OCI-M2 (cell line): ENCODE measurements around the gene TMEM150B.
"Not testable (repeated sequence)": the region's sequence is repeated elsewhere in the genome, so short reads cannot be mapped to it uniquely, and the experiment has no call there.

Experiments used
- DNase-seq: peaks from one replicate; lab custom pipeline; 2025; ENCODE audit not compliant: unreplicated experiment; lab: John Stamatoyannopoulos, UW

Gene TMEM150B

DNA sequence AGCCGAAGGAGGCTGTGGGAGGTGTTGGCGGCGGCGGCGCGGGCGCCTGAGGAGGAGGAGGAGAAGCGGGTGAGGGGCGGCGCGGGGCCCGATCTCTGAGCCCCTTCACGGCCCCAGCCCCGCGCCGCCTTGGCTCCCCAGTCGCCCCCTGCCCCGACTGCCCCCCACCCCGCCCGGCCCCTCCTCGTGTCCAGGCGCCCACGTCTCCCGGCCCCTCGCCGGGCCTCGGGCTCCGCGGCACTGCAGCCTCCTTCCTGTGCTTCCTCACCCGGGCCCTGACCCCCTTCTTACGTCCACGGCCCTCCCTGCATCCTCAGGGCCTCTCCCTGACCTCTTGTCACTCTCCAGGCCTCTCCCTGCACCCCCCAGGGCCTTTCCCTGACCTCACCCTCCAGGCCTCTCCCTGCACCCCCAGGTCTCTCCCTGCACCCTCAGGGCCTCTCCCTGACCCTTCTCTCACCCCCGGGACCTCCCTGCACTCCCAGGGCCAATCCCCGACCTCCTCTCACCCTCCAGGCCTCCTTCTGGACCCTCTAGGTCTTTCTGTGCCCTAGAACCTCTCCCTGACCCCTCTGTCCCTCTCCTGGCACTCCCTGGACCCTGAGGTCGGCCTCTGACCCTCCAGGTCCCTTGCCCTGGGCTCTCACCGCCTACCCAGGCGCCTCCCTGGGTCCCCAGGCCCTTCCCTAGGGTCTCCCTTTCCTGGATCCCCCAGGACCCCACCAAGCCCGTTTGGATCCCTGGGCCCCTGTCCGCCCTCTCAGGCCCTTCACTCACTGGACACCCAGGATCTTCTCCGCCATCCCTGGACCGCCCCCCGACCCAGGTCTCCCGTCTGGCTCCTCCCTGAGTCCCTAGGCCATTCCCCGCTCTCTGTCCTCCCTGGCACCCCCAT, 15.0 kb upstream of the TMEM150B start:
- DNase-seq, result no peak

DNA sequence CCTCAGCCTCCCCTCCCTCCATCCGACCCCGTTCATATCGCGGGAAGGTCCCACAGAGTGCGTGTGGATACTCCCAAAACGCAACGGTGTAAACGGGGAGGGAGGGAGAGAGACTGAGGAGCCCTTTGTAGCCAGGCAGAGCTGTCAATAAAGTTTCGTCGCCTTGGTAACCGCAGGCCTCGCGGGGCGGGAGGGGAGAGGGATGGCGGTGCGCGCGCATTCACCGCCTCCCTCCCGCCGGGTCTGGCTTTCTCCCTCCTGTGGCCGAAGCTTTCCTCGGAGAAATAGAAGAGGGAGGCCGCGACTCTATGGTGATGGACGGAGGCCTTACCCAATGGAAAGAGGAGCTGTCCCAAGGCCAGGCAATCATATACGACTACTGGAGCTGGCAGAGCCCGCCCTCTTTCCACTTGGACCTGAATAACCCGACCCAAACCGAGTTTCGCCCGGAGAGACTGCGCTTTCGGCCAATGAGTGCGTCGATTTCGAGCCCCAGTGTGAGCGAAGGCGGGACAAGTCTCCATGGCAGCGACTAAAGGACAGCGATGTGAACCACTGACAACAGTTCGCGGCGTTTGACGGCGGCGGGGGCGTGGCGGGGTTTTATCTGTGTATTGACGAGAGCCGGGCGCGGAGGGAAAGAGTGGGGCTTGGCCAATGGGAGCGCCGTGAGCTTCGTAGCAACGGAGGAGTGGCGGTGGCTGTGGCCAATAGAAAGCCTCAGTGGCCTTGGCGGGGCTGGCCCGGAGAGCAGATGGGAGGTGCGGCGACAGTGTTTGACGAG, 14.2 kb upstream of the TMEM150B start, which contains the start of gene KMT5C:
Gene KMT5C, plus strand, starts transcription at position 772 of the 784 bp plus-strand sequence. CDS start 2,061 bp downstream, outside the sequence.
- peak; percentile 99 for DNase-seq

DNA sequence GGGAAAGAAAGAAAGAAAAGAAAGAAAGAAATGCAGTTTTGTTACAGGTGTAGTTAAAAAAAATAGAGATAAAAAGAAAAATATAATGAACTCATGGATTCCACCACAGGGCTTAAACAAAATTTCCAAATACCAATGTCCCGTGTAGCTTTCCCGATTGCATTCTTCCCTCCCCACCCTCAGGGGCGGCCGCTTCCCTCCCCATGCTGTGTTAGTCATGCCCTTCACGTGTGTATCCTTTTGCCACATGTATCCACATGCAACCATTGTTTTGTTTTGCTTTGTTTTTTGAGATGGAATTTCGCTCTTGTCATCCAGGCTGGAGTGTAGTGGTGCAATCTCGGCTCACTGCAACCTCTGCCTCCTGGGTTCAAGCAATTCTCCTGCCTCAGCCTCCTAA, 11.0 kb upstream of the TMEM150B start:
- no peak for DNase-seq

DNA sequence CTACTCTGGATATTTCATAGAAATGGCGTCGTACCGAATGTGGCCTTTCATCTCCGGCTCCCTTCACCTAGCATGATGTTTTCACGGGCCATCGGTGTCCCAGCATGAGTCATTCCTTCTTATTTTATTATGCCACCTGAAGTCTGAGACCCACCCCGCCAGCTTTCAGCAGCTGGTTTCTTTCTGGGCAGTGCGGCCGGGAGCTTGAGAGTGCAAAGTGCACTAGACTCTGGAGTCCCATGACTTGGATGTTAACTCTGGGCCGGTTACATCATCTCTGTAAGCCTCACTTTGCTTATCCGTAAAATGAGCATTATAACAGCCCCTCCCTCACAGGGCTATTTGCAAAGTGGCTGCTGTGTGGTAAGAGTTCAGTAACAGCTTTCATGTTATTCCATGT, 8.7 kb upstream of the TMEM150B start:
- DNase-seq, result no peak

DNA sequence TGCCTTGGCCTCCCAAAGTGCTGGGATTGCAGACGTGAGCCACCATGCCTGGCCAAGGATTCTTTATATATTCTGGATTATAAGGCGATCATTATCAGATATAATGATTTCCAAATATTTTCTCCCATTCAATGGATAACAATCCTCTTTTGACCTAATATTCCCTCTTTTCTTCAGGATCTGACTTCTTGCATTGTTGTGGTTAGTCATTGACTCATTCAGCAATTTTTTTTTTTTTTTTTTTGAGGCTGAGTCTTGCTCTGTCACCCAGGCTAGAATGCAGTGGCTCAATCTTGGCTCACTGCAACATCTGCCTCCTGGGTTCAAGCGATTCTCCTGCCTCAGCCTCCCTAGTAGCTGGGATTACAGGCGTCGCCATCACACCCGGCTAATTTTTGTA, 4.7 kb upstream of the TMEM150B start:
- DNase-seq, result not testable (repeated sequence)

DNA sequence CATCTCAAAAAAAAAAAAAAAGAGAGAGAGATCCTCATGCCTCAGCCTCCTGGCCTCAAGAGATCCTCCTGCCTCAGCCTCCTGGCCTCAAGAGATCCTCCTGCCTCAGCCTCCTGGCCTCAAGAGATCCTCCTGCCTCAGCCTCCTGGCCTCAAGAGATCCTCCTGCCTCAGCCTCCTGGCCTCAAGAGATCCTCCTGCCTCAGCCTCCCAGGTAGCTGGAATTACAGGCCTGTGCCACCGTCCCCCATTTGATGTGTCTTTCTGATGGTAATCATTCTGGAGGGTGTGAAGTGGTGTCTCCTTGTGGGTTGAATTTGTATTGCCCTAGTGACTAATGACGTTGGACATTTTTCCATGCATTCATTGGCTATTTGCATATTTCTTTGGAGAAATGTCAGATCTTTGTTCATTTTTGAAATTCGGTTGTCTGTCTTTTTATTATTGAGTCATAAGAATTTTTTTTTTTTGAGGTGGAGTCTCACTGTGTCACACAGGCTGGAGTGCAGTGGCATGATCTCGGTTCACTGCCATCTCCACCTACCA, 3.7 kb upstream of the TMEM150B start:
- not testable (repeated sequence) for DNase-seq

DNA sequence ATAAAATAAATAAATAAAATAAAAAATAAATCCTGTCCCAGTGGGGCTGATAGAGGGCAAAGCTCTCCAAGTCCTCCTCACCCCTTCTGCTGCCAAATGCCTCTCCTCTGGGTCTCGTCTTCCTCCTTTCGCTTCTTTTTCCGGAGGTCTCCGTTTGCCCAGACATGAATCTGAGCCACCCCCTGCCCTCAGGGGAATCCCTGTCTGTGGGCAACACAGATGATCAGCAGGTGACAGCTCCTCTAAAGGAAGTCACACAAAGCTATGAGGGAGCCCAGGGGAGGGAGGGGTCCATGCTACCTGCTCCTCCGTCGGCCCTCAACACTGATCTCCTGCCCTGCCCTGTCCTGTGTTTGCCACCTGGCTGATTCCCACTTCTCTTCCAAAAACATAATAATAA, 479 bp downstream of the TMEM150B start:
- DNase-seq, result no peak

DNA sequence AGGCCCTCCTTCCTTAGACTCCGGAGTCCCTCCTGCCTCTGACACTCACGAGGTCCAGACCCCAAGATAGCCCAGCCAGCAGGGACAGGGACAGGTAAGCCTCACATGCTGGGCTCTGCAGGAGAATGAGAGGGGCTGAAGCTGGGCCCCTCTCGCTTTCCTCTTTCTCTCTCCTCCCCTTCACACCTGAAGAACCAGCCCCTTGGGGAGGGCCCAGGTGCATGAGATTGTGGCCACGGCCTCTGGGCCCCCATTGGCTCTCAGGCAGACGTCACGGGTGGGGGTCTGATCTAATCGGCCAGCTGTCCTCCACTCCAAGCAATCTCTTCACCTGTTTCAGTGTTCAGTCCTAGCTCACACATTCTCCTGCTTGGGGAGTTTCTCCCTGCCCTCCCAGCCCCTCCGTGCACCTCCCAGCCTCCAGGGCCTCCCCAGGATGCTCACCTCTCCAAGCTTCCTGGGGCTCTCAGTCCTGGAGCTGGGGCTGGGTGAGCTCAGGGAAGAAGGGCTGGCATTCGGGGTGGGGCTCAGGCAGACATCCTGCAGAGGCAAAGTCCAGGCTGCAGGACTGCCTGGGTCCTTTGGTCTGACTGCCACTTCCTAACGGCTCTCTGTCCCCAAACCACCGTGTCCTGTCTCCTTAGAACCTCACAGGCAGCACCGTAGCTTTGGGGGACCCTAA, 2.8 kb downstream of the TMEM150B start:
- DNase-seq, result no peak

DNA sequence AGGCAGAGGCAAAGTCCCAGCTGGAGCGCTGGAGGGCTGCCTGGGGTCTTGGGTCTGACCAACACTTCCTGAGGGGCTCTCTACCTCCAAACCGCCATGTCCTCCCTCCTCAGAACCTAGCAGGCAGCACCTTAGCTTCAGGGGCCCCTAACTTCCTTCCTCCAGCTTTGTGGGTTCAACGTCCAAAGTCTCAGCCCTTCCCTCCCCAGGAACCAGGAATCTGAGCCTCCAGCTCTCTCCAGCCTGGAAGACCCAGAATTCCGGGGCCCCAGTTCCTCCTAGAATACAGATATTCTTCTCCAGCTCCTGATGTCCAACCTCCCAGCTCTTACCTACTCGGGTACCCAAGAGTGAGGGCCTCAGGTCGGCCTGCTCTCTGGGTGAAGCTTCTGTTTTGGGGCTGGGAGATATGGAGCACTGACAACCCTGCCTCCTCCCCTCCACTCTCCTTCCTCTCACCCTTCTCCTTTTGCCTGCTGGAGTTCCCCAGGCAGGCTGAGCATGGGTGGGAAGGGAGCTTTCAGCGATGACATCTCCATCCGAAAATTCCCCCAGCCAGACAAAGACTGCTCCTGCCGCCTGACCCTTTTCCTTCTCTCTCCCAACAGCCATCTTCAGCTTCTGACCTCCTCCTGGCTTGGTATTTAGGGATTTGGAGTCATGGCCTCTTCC, 3.5 kb downstream of the TMEM150B start:
- DNase-seq, result no peak

DNA sequence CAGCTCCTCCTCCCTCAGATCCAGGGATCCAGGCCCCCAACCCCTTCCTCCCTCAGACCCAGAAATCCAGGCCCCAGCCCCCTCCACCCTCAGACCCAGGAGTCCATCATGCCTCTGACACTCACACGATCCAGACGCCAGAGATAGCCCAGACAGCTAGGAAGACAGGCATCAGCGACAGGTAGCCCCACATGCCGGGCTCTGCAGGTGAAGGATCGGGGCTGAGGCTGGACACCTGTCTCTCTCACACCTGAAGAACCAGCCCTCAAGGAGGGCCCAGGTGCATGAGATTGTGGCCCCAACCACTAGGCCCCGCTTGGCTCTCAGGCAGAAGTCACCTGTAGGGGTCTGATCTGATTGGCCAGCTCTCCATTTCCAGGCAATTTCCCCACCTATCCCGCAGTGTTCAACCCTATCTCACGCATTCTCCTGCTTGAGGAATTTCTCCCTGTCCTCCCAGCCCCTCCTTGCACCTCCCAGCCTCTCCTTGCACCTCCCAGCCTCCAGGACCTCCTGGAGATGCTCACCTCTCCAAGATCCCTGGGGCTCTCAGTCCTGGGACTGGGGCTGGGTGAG, 4.2 kb downstream of the TMEM150B start:
- no peak for DNase-seq

DNA sequence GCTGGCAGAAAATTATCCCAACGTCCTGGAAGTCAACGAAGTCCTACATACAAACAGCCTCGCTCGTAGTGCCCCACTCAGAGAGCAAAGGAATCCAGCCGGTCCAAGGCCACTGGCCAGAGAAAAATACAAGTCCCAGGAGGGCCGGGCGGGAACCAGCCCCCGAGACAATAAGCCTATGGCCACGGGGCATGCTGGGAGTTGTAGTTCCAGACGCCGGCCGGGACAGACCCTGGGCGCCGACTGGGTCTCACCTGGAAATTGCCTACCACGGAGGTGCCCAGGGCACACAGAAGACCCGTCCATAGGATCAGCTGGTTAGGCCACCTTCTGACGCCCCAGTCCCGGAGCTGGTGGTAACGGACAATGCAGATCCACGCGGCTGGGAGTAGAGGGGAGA, 5.4 kb downstream of the TMEM150B start:
- no peak for DNase-seq

DNA sequence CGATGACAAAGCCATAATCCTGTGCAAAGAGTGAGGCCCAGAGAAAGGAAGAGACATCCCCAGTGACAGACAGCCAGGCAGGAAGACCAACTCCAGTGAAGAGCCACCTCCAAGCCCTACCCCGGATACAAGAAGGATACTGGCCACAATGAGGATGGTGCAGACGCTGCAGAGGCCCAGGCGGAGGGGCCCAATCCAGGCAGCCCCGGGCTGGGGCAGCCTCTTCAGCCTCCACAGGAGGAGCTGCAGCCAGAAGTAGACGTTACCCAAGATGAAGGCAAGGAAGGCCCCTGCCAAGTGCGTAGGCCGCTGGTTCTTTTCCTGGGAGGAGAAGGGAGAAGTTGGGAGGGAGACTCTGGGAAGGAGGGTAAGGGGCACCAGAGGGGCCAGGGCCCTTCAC, 8.5 kb downstream of the TMEM150B start:
- DNase-seq, result no peak

DNA sequence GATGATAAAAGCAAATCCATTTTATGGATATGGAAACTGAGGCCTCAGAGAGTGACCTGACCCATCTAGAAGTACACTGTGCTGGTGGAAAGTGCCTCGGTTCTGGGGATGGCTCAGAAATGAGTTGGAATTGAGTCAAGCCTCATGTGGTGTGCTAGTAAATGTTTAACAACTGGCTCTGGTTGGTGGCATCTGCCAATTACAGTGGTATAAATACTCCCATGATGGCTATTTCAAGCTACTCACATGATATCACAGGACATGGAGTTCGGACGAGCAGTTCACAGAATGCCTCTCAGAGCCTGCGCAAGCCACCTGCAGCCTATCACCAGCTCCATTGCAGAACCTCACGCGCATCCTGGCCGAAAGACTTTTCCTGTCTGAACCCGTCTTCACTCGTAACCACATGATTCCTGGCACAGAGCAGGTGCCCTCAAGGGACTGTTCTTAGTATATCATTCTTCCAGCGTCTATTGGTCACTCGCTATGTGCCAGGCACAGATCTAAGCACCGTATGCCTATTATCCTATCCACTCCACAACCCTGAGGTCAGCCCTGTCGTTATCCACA, 9.1 kb downstream of the TMEM150B start:
- no peak for DNase-seq

DNA sequence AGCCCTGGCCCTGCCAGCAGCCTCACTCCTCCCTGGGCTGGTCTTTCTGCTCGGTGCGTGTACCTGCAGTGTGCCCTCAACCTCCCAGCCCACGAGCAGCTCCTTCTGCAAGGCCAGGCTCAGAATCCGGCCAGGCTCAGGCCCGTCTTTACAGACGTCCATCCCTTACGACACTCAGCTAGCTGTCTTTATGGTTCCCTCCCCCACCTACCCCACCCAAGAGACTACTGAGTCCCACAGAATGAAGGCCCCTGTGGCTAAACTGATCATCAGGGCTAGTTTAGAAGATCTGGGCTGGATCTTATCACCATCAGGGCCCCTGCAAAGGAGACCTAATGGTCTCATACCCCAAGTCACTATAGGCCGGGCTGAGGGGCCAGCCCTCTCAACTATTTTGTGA, 10.7 kb downstream of the TMEM150B start:
- no peak for DNase-seq

DNA sequence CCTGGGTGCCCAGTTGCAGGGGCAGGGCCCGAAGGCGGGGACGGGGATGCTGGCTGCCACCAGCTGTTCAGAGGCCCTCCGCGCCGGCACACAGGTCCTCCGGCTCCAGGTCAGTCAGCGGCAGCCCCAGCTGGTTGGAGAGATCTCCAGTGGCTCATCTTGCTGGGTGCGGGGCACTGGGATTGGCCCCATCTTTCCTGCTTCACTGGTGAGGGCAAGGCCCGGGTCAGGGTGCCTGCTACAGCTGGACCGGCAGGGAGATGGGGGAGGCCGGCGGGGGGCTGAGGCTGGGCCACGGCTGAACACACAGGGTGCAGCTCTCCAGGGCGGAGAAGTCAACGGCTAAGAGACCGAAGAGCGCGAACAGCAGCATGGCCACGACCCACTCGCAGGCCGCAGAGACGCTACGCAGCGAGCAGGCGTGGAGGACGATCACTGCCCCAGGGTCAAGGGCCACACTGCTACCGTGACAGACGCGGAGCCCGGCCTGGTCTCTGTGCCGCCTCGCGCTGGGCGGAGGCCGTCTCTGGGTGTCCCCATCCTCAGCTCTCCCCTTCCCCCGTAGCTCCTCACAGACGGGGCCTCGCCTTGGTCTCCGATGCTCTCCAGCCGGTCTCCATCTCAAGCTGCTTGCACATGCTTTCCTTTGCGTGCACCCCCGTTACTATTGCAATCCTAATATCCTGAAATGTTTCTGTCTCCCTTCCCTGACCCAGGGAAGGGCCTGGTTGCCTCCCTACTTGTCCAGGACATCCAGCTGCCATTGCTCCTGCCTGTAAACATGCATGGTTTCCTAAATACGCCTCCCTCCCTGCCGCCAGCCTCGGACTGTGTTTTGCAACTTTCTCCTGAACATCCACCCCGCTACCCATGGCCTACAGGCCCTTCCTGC, 12.3 kb downstream of the TMEM150B start:
- no peak for DNase-seq

DNA sequence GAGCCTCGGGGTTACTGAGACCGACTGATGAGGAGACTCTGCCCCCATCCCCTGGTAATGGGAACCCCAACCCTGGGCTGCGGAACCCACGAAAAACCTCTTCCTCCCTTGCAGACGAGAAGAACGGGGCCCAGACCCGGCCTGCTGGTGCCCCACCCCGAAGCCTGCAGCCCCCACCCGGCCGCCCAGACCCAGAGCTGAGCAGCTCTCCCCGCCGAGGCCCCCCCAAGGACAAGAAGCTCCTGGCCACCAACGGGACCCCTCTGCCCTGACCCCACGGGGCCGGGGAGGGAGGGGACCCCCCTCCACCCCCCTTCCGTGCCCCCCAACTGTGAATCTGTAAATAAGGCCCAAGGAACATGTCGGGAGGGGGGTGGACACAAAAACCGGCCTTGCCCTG, 13.3 kb downstream of the TMEM150B start:
- no peak for DNase-seq

DNA sequence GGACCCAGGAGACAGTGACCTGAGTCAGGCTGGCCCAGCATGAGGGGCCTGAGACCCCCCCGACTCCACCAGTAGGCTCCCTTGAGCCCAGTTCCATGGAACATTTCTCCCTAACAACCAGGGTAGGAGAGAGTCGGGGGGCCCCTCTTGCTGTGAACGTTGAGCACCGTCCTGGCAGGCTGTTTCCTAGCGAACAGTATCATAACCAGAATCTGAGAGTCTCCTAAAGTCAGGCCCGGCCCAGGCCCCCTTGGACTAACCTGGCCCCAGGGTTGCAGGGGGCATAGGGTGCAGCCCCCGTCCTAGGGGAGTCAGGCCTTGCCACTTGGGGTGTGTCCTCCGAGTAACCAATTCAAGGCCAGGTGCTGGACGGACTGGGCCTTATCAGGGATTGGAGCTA, 13.7 kb downstream of the TMEM150B start:
- DNase-seq, result no peak

DNA sequence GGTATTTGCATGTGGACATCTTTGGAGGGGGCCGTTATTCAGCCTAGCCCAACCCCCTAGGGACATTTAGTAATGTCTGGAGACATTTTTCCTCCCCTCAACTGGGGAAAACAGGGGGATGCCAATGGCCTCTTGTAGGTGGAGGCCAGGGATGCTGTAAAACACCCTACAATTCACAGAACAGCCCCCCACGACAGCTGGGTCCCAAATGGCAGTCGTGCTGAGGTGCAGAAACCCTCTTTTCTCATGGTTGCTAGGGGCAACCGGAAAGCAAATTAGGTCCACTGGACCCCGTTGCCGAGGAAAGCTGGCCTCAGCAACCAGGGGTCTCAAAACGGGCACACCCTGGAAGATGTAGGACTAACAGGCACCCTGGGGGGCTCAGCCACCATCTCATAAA, 14.6 kb downstream of the TMEM150B start:
- DNase-seq, result no peak

DNA sequence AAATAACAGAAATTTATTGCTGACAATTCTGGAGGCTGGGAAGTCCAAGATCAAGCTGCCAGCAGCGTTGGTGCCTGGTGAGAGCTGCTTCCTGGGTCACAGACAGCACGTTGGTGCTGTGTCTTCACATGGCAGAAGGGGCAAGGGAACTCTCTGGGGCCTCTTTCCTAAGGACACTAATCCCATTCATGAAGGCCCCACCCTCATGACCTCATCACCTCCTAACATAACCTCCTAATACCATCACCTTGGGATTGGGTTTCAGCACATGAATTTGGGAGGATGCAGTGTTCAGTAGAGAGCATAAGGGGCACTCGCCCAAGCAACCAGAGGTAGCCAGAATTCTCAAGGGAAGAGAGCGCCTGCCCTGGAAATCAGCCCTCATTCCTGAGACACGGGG, 15.7 kb downstream of the TMEM150B start:
- no peak for DNase-seq
